ENCODE measurements around the gene NME1.

NME1 gene

GRCh38 chr17:51200846-51201245 lies 47.5 kb downstream of the NME1 start:
- TF ChIP-seq CTCF (IDR thresholded peaks at IDR 0.05; ENCODE audit: low read length) (no peak), EZH2 (IDR thresholded peaks at IDR 0.05; ENCODE audit: borderline replicate concordance, low read length) (no peak)
- H3F3A ChIP-seq (ENCODE audit: insufficient read depth, low read length) = no peaks in the 10 kb centered on the region
- H2AFZ ChIP-seq (ENCODE audit: low read length) = no peak overlapping the region
- H3K9me3 ChIP-seq (ENCODE audit: low read length) = no peaks in the 10 kb centered on the region
- H3K4me3 ChIP-seq (ENCODE audit: low read depth, low read length, poor library complexity, severe bottlenecking) = no peak overlapping the region
- H4K20me1 ChIP-seq (ENCODE audit: insufficient read depth, low read length) = no peaks in the 10 kb centered on the region
- H3K4me1 ChIP-seq (ENCODE audit: insufficient read depth, low read length, severe bottlenecking) = no peaks in the 10 kb centered on the region
- H3K9ac ChIP-seq (ENCODE audit: low read length) = no peak overlapping the region
- peaks cover 67% of the 10 kb centered on the region for H3K36me3 ChIP-seq (ENCODE audit: insufficient read depth, low read length)
- no peak overlapping the region for H3K27ac ChIP-seq (ENCODE audit: low read depth, low read length, poor library complexity, severe bottlenecking)
- no peaks in the 10 kb centered on the region for H3K27me3 ChIP-seq (ENCODE audit: insufficient read depth, low read length)
- no peaks in the 10 kb centered on the region for H3K79me2 ChIP-seq (ENCODE audit: insufficient read depth, low read length)
- no peaks in the 10 kb centered on the region for H3K9me2 ChIP-seq (ENCODE audit: low read depth, low read length)
- H3K4me2 ChIP-seq (ENCODE audit: low read length) = no peak overlapping the region

- Histone ChIP-seq H3K27ac (ENCODE audit: low read depth, low read length, poor library complexity, severe bottlenecking) (no peak overlapping the region), H3F3A (ENCODE audit: insufficient read depth, low read length) (no peaks in the 10 kb centered on the region), H3K27me3 (ENCODE audit: insufficient read depth, low read length) (no peaks in the 10 kb centered on the region), H3K36me3 (ENCODE audit: insufficient read depth, low read length) (peaks cover 77% of the 10 kb centered on the region), H3K9me2 (ENCODE audit: low read depth, low read length) (no peaks in the 10 kb centered on the region), H4K20me1 (ENCODE audit: insufficient read depth, low read length) (no peaks in the 10 kb centered on the region), H3K79me2 (ENCODE audit: insufficient read depth, low read length) (no peaks in the 10 kb centered on the region), H3K4me1 (ENCODE audit: insufficient read depth, low read length, severe bottlenecking) (no peaks in the 10 kb centered on the region), H2AFZ (ENCODE audit: low read length) (no peak overlapping the region), H3K9ac (ENCODE audit: low read length) (no peak overlapping the region), H3K4me2 (ENCODE audit: low read length) (no peak overlapping the region), H3K4me3 (ENCODE audit: low read depth, low read length, poor library complexity, severe bottlenecking) (no peak overlapping the region), H3K9me3 (ENCODE audit: low read length) (no peaks in the 10 kb centered on the region)
- TF ChIP-seq CTCF (IDR thresholded peaks at IDR 0.05; ENCODE audit: low read length) = no peak
- TF ChIP-seq EZH2 (IDR thresholded peaks at IDR 0.05; ENCODE audit: borderline replicate concordance, low read length) = no peak
These were observed 50.5 kb downstream of the NME1 start for GRCh38 chr17:51203838-51204237.

All from OCI-LY1 (cell line).